Measurements from ENCODE around the gene IDH3A.

DNA sequence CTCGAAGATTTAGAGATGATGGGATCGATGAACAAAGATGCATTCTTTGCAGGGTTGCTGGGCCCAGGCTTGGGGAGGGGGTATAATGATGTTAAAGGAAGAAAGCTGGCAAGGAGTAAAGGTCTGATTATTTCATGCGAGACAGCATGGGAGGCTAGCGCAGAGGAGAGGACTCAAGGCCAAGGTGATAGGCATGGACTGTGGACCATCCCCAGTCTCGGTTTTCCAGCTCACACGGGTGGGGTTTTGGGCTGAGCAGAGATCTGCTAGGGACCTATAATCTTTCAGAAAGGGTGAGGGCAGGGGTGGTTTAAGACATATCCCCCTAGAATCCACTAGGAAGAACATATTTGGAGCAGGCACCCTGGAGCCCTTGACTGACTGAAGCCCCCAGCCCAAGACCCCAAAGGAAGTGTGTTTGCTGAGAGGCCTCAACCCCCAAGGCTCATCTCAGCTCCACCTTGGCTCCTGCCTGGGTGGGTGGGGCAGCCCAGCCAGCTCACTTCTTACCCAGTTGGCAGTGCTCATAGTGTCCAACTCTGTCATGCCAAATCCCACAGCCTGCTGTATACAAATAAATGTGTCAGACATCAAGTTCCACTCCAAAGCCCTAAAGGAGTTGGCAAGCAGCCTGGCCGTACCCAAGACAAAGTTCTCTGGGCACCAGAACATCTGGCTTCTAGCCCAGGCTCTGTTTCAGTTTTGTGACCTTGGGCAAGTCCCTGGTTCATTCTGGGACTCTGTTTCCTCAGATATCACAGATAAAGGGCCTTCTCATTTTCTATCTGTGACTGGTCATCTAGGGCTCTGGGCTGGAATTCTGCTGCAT lies 67.3 kb downstream of the IDH3A start:
- TF ChIP-seq CTCF (conservative IDR thresholded peaks at IDR 0.05) (no peak), EZH2 (IDR thresholded peaks at IDR 0.05; ENCODE audit: low read depth) (no peak)
